Uterus (tissue), 2 donors: Measurements from ENCODE around the gene EEFSEC.

Experiments
- CTCF ChIP-seq, 4 experiments: fragments of 200-600 bp in 2 of 4; fragments of 450-650 bp in 2 of 4; sonication (generic) in 2 of 4; IDR thresholded peaks; one replicate each; pipeline ENCODE4 v1.5.1; 2016 to 2019; ENCODE audit warnings: antibody characterized with exemption in 4 of 4, mild to moderate bottlenecking in 2 of 4, moderate library complexity in 1 of 4
- POLR2A ChIP-seq, 2 donors: fragments of 450-650 bp; IDR thresholded peaks; one replicate each; pipeline ENCODE4 v1.6.1; 2016; ENCODE audit warnings: antibody characterized with exemption in 2 of 2, mild to moderate bottlenecking in 1 of 2, moderate library complexity in 1 of 2

GRCh38 chr3:128173849-128174248 lies 20.6 kb downstream of the EEFSEC start:
- TF ChIP-seq CTCF (IDR thresholded peaks at IDR 0.05): no peak
- no peak for TF ChIP-seq POLR2A (IDR thresholded peaks at IDR 0.05)
